NCI-H1092 treated with DMSO at 0.1 percent for 48 hours (cell line): ENCODE results near the gene CNGA3.
A peak's percentile ranks its signal among the peaks of the same experiment; 100 is the strongest.

Experiments
- DNase-seq: peaks from one replicate; lab custom pipeline; 2025; lab: John Stamatoyannopoulos, UW

The CNGA3 gene

GRCh38 chr2:98378196-98378595 is 31.9 kb downstream of the CNGA3 start:
- no peak for DNase-seq

GRCh38 chr2:98378901-98379300 is 32.6 kb downstream of the CNGA3 start:
- peak; percentile 25 for DNase-seq

- no peak for DNase-seq
Observed at GRCh38 chr2:98379311-98380202, 33.3 kb downstream of the CNGA3 start.

- DNase-seq, result no peak
Observed at GRCh38 chr2:98380203-98380535, 33.9 kb downstream of the CNGA3 start.

GRCh38 chr2:98381494-98381893 is 35.2 kb downstream of the CNGA3 start:
- DNase-seq, result no peak

GRCh38 chr2:98382086-98382485 is 35.8 kb downstream of the CNGA3 start:
- DNase-seq, result no peak

GRCh38 chr2:98382739-98383138 is 36.5 kb downstream of the CNGA3 start:
- no peak for DNase-seq

- no peak for DNase-seq
Observed at GRCh38 chr2:98383166-98383565, 36.9 kb downstream of the CNGA3 start.

GRCh38 chr2:98385050-98385699 is 38.9 kb downstream of the CNGA3 start:
- DNase-seq, result peak; percentile 58

- no peak for DNase-seq
Observed at GRCh38 chr2:98387478-98387877, 41.2 kb downstream of the CNGA3 start.

GRCh38 chr2:98388081-98388480 is 41.8 kb downstream of the CNGA3 start:
- no peak for DNase-seq

- DNase-seq, result no peak
Observed at GRCh38 chr2:98388601-98389250, 42.5 kb downstream of the CNGA3 start.

- no peak for DNase-seq
Observed at GRCh38 chr2:98389251-98389605, 43.0 kb downstream of the CNGA3 start.

GRCh38 chr2:98390571-98391476 is 44.6 kb downstream of the CNGA3 start:
- no peak for DNase-seq

- no peak for DNase-seq
Observed at GRCh38 chr2:98391581-98392270, 45.5 kb downstream of the CNGA3 start.

- DNase-seq, result no peak
Observed at GRCh38 chr2:98393354-98393753, 47.1 kb downstream of the CNGA3 start.

GRCh38 chr2:98394595-98395153 is 48.4 kb downstream of the CNGA3 start:
- DNase-seq, result no peak

GRCh38 chr2:98395977-98396376 is 49.7 kb downstream of the CNGA3 start:
- no peak for DNase-seq

GRCh38 chr2:98396745-98397355 is 50.6 kb downstream of the CNGA3 start:
- no peak for DNase-seq

- DNase-seq, result no peak
Observed at GRCh38 chr2:98399140-98399539, 52.9 kb downstream of the CNGA3 start.

GRCh38 chr2:98403878-98404277 is 57.6 kb downstream of the CNGA3 start:
- no peak for DNase-seq
